COLO668 (cell line): Measurements from ENCODE around the gene OSTM1.
A peak's percentile ranks its signal among the peaks of the same experiment; 100 is the strongest.
"Not testable (repeated sequence)": the region's sequence is repeated elsewhere in the genome, so short reads cannot be mapped to it uniquely, and the experiment has no call there.

Experiments
- DNase-seq: peaks from one replicate; lab custom pipeline; 2025; ENCODE audit not compliant: unreplicated experiment; lab: John Stamatoyannopoulos, UW

Gene OSTM1

DNA sequence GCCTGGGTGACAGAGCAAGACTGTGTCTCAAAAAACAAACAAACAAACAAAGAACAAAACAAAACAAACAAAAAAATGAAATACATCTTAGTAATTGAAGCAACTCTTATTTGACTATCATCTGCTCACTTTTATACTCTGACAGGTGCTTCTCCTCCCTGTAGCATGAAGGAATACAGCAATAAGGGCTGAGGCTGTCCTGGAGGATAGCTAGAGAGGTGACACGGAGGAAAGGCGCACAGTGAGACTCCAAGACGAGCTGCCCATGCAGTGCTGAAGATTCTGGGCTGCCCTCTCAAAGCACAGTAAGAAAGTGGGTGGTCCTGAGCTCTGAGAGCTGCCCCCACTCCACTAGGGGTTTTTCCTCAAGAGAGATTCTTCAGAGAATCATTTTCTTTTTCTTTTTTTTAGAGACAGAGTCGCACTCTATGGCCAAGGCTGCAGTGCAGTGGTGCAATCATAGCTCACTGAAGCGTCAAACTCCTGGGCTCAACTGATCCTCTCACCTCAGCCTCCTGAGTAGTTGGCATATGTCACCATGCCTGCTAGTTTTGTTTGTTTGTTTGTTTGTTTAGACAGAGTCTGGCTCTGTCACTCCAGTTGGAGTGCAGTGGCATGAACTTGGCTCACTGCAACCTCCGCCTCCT is 50.0 kb downstream of the OSTM1 start:
- no peak for DNase-seq

DNA sequence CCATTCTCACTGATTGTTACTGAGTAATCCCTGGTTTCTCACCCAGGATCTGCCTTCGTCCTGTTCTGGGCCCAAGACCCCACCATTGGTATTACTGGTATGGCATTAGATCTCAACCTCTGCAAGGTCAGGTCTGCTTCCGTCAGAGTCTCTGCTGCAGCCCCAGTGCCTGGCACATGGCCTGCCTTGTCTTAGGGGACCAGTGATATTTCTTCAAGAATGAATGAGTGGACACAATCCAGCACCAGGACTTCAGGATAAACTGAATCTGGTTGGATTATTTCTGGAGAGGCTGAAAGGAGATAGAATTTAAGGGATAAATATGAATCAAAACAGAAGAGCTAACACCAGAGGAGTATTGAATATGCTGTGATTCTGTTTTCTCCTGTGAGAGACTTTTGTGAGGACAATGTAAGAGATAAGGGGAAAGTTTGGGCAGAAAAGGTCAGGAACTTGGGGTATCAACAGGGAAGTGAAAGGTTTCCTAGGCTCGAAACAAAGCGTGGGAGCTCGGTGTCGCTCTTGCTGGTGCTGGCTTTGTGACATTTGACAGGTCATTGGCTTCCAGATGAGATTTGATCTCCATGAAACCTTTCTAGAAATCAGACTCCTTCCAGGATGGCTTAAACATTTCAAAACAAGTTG is 53.9 kb downstream of the OSTM1 start:
- no peak for DNase-seq

DNA sequence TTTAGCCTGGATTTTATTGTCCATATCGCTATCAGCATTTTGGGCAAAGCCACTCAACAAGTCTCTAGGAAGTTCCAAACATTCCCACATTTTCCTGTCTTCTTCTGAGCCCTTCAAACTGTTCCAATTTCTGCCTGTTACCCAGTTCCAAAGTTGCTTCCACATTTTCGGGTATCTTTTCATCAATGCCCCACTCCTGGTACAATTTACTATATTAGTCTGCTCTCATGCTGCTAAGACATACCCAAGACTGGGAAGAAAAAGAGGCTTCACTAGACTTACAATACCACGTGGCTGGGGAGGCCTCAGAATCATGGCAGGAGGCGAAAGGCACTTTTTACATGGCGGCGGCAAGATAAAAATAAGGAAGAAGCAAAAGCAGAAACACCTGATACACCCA is 58.3 kb downstream of the OSTM1 start:
- DNase-seq, result not testable (repeated sequence)

DNA sequence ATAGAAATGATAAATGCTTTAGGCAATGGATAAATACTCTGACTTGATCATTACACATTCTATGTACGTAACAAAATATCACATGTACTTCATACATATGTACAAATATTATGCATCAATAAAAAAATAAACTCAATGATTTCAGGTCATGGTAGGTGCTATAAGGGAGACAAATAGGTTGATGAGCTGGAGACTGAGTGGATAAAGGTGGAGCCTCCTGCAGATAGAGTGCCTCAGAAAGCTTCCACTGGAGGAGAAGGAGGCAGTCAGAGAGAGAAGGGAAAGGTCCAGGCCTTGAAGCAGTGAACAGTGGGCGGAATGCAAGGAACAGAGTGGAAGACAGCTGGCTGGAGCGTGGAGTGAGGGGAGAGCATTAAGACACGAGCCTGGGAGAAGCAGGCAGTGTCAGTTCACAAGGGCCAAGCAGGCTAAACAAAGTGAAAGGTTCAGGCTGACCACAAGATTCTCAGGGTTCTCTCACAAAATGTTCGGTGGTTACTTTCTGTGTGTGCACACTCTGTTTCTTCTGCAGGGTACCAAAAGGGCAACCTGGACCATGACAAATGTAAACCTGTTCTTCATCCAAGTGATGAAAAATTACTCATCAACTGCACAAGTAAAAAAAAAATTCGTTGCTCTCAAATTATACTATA is 60.6 kb downstream of the OSTM1 start:
- no peak for DNase-seq

DNA sequence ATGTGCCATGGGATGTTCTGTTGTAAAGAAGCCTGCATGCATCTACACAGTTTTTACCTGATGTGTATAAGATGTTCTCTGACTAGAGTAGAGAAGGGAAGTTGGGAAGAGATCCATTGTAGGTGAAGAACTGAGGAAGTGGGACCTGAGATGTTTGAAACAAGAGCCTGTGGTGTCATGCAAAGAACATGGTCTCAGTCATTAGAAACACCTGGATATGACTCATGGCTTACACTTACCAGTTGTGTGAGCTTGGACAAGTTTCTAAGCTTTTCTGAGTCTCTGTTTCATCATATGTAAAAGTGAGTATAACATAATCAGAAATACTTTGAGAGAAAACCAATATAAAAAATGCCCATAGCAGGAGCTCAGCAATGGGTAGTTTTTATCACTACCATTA is 64.6 kb downstream of the OSTM1 start:
- no peak for DNase-seq

DNA sequence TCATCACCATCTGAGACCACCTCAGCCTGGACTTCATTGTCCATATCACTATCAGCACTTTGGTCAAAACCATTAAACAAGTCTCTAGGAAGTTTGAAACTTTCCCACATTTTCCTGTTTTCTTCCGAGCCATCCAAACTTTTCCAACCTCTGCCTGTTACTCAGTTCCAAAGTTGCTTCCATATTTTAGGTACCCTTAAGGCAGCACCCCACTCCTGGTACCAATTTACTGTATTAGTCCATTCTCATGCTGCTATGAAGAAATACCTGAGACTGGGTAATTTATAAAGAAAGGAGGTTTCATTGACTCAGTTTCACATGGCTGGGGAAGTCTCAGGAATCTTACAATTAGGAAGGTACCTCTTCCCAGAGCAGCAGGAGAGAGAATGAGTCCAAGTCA is 65.3 kb downstream of the OSTM1 start:
- DNase-seq, result not testable (repeated sequence)

DNA sequence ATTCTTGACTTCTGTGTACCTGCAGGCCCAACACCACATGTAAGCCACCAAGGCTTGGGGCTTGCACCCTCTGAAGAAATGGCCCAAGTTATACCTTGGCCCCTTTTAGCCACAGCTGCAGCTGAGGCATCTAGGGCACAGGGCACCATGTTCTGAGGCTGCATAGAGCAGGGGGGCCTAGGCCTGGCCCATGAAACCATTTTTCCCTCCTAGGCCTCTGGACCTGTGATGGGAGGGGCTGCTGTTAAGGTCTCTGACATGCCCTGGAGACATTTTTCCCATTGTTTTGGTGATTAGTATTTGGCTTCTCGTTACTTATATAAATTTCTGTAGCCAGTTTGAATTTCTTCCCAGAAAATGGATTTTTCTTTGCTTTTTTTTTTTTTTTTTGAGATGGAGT is 66.2 kb downstream of the OSTM1 start:
- no peak for DNase-seq

DNA sequence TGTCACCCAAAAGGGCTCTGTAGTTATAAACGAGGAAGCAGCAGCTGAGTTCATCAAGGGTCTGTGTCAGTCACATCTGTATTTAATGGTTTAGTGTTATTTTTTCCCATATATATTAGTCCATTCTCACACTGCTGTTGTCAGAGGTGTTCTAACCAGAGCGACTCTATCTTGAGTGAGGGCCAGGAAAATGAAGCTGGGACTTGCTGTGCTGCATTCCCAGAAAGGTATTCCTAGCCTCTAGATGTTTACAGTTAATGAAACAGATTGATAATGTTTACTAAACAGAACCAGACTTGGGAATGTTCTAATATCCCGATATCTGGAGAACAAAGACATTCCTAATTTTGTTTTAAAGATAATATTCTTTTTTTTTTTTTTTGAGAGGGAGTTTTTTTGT is 68.6 kb downstream of the OSTM1 start:
- no peak for DNase-seq

DNA sequence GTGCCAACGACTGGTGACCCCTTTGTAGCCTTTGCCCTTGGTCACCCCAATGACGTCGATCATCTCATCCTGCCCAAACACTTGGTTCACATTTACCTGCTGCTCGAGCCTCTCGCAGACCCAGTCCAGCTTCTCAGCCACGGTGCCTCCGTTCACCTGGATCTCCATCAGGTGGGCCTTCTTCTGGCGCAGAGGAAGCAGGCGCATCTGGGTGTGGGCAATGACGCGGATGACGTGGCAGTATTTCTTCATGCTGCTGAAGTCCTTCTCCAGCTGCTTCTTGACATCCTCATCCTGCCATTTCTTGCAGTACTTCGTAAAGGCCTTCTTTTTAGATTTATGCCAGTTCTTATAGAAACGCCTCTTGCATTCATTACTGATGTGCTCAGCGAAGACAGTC is 69.7 kb downstream of the OSTM1 start:
- no peak for DNase-seq

DNA sequence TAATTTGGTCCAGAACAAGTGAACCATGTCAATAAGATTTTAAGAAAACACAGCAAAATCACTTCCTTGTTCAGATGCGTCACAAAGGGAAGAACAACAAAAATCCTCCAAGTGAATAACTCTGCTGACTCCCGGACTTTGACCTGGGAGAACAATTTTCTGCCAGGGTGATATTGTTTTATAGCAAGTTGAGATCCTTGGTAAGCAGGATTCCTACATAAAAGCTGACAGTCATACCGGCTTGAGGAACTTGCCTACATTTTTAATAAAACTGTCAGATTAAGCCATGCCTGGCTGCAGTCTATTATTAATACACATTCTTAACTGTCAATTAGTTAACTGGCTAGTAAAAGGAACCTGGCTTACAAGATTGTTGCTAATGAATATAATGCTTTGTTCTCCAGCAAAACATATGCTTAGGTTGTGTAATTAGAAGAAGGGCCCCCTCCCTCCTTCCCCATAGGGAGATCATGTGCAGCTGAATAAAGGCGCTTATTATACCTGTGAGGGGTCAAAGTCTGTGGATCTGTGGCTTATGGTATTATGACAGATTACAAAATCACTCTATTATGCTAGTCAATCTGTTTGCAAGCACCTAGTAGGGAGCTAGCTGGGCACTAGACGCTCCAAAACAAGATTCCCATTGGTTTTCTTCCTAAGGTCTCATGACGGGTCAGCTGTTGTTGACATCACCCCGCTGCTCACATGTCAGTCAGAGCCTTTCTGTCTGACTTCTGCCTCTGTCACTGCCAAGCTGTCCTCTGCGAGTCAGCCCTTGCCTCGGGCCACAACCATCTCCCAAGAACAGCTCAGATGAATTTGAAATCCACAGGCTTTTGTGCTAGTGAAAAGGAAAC is 71.9 kb downstream of the OSTM1 start:
- peak; percentile 33 for DNase-seq

DNA sequence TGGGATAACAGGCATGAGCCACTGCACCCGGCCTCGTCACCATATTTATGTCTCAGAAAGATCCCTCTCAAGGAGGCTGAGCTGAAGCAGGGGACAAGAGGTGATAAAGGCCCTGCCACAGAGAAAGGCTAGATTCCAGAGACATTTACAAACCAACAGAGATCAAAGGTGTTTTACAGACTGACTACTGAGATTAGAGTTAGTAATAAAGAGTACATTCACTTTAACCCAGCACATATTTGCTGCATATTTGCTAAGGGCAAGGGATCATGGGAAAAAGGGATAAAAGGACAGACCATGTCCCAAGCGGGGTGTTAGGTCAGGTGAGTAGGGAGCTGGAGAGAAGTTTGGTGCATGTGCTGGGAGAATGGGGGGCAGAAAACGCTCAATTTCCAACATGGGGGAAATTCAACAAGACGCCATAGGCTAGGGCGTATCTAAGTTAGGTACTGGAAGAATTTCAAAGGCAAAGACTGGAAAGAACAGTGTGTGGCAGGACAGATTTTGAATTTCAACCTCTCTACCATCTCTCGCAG is 72.8 kb downstream of the OSTM1 start:
- no peak for DNase-seq

DNA sequence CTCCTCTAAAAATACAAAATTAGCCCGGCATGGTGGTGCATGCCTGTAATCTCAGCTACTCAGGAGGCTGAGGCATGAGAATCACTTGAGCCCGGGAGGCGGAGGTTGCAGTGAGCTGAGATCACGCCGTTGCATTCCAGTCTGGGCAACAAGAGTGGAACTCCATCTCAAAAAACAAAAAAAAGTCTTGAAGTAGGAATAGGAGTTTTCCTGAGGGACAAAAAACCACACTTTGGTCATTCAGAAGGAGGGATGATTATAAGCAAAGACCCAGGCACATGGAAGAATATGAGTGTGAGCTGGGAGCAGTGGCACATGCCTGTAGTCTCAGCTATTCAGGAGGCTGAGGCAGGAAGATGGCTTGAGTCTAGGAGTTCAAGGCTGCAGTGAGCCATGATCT is 74.3 kb downstream of the OSTM1 start:
- DNase-seq, result not testable (repeated sequence)

DNA sequence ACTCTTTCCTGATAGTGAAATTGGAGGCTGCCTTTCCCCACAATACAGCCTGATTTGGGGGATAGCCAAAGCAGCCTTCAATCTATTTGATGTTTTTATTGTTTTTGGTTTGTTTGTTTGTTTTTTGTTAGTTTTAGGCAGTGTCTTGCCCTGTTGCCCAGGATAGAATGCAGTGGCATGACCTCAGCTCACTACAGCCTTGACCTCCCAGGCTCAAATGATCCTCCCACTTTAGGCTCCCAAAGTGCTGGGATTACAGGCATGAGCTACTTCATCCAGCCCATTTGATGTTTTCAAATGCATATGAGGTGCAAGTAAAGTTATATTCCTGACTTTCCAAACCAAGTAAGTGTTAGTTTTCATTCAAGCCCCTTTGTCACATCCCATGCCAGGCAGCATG is 75.2 kb downstream of the OSTM1 start:
- DNase-seq, result no peak

DNA sequence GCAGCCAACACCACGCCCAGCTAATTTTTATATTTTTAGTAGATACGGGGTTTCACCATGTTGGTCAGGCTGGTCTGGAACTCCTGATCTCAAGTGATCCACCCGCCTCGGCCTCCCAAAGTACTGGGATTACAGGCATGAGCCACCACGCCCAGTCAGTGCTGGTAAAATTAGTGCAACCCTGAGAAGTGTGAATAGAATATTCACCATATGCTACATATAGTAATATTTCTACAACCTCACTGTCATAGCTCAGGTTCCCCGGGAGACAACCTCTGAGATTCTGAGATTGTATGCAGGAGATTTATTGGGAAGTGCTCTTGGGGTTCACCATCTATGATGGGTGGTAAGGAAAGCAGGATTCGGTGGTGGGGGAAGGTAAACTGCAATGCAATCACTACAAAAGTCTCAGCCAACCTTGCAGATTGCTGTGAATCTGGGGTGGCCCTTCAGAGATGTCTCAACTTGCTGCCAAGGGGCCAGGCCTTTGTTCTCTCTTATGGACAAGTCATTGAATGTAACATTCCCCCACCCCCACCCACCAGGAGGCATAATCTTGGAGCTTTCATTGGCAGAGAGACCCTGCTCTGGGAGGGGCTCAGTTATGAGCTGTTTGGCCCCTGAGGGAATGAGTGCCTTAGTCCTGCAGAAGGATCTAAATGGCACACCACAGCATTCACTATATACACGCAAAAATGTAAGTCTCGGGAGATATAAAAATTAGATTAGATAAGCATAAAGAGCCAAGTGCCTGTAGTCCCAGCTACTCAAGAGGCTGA is 82.6 kb downstream of the OSTM1 start:
- no peak for DNase-seq
